GM12875 (cell line): Measurements from ENCODE around the gene SLC2A9.

ENCODE experiments used
- H3K4me3 ChIP-seq: one replicate; pipeline ENCODE4 v1.5.1; 2011; ENCODE audit warnings: low read depth, low read length, control low read depth
- CTCF ChIP-seq: IDR thresholded peaks from 2 replicates; pipeline ENCODE4 v1.5.1; 2011; ENCODE audit warnings: low read depth, mild to moderate bottlenecking, control low read depth, inconsistent platforms, low read length, moderate library complexity, borderline replicate concordance; ENCODE audit not compliant: insufficient read depth

SLC2A9 gene

GRCh38 chr4:9931146-9931545 lies 90.2 kb downstream of the SLC2A9 start:
- no peak for TF ChIP-seq CTCF
- H3K4me3 ChIP-seq = no peak overlapping the region

- TF ChIP-seq CTCF = no peak
- H3K4me3 ChIP-seq = no peak overlapping the region
These were observed 92.2 kb downstream of the SLC2A9 start for GRCh38 chr4:9929111-9929510.

- no peak overlapping the region for H3K4me3 ChIP-seq
- 0 out of 2 replicates have a peak, but pooled peaks have one; percentile 7 for TF ChIP-seq CTCF
These were observed 93.8 kb downstream of the SLC2A9 start for GRCh38 chr4:9927341-9928007.

GRCh38 chr4:9926586-9926985 lies 94.7 kb downstream of the SLC2A9 start:
- TF ChIP-seq CTCF = no peak
- H3K4me3 ChIP-seq = no peak overlapping the region

- no peak for TF ChIP-seq CTCF
- H3K4me3 ChIP-seq = no peak overlapping the region
These were observed 95.4 kb downstream of the SLC2A9 start for GRCh38 chr4:9925750-9926439.

GRCh38 chr4:9924750-9925149 lies 96.5 kb downstream of the SLC2A9 start:
- TF ChIP-seq CTCF = no peak
- H3K4me3 ChIP-seq = no peak overlapping the region

GRCh38 chr4:9923195-9923812 lies 98.0 kb downstream of the SLC2A9 start:
- H3K4me3 ChIP-seq = no peak overlapping the region
- no peak for TF ChIP-seq CTCF
